Ovary (tissue), 3 donors: ENCODE results near the gene SAP30L.

Experiments used
- CTCF ChIP-seq, 3 donors: fragments of 450-650 bp in 2 of 3; fragments of 200-600 bp in 1 of 3; IDR thresholded peaks; one replicate each; pipeline versions ENCODE4 v1.5.1 to v1.8.0; 2016 to 2022; ENCODE audit warnings: antibody characterized with exemption in 3 of 3, mild to moderate bottlenecking in 1 of 3
- POLR2A ChIP-seq: fragments of 450-650 bp; IDR thresholded peaks from one replicate; pipeline ENCODE4 v1.6.1; 2017; ENCODE audit warnings: antibody characterized with exemption, mild to moderate bottlenecking, moderate library complexity
- donor health status: DM: no; HTN: no; CAD: no.

GRCh38 chr5:154472871-154473580 is 27.2 kb downstream of the SAP30L start:
- no peak for TF ChIP-seq POLR2A
- TF ChIP-seq CTCF (IDR thresholded peaks at IDR 0.05) = no peak
